ENCODE measurements around the gene CRPPA.
"Not testable (repeated sequence)": the region's sequence is repeated elsewhere in the genome, so short reads cannot be mapped to it uniquely, and the experiment has no call there.

The CRPPA gene

GRCh38 chr7:16397501-16398145, 23.7 kb downstream of the CRPPA start:
- no peak for DNase-seq (ENCODE audit: low read depth)

- DNase-seq (ENCODE audit: low read depth) = no peak
Observed at GRCh38 chr7:16396766-16397500, 24.4 kb downstream of the CRPPA start.

- no peak for DNase-seq (ENCODE audit: low read depth)
Observed at GRCh38 chr7:16395121-16395520, 26.2 kb downstream of the CRPPA start.

- DNase-seq (ENCODE audit: low read depth) = no peak
Observed at GRCh38 chr7:16393862-16394422, 27.4 kb downstream of the CRPPA start.

- no peak for DNase-seq (ENCODE audit: low read depth)
Observed at GRCh38 chr7:16392990-16393523, 28.3 kb downstream of the CRPPA start.

GRCh38 chr7:16383786-16384185, 37.6 kb downstream of the CRPPA start:
- not testable (repeated sequence) for DNase-seq (ENCODE audit: low read depth)

GRCh38 chr7:16383103-16383502, 38.2 kb downstream of the CRPPA start:
- DNase-seq (ENCODE audit: low read depth) = not testable (repeated sequence)
